Stomach (tissue), 9 donors: ENCODE measurements around the gene NRG2. TPM values are rescaled to one million over a fixed set of nuclear protein-coding genes. Genes with fewer than 3 reads are reported as not detected.

Experiments used
- DNase-seq, 2 donors: peaks; one replicate each; pipeline versions ENCODE4 v3.0.0 to v3.0.0-alpha.2; 2013 to 2019
- H3K27ac ChIP-seq, 5 donors: fragments of 200-600 bp in 4 of 5; sonication (generic) in 4 of 5; one replicate each; pipeline ENCODE4 v1.5.1; 2013 to 2019; ENCODE audit warnings: mild to moderate bottlenecking in 1 of 5, moderate library complexity in 1 of 5
- H3K27me3 ChIP-seq, 3 donors: fragments of 200-600 bp; sonication (generic); one replicate each; pipeline ENCODE4 v1.5.1; 2017 to 2019; ENCODE audit warnings: mixed run types in 1 of 3
- H3K36me3 ChIP-seq, 4 donors: fragments of 200-600 bp; sonication (generic); 1 replicate in 3 of 4; 2 replicates in 1 of 4; pipeline ENCODE4 v1.5.1; 2016 to 2019
- H3K4me1 ChIP-seq, 4 donors: fragments of 200-600 bp; sonication (generic); one replicate each; pipeline ENCODE4 v1.5.1; 2016 to 2019
- H3K4me3 ChIP-seq, 4 donors: fragments of 200-600 bp; sonication (generic) in 3 of 4; one replicate each; pipeline ENCODE4 v1.5.1; 2016 to 2019; ENCODE audit warnings: mild to moderate bottlenecking in 1 of 4
- H3K9me3 ChIP-seq, 4 donors: fragments of 200-600 bp; sonication (generic); one replicate each; pipeline ENCODE4 v1.5.1; 2016 to 2019
- CTCF ChIP-seq, 7 experiments: fragments of 450-650 bp in 4 of 7; fragments of 200-600 bp in 3 of 7; sonication (generic) in 3 of 7; IDR thresholded peaks; one replicate each; pipeline ENCODE4 v1.5.1; 2016 to 2019; ENCODE audit warnings: antibody characterized with exemption in 7 of 7, control low read depth in 2 of 7, mild to moderate bottlenecking in 1 of 7
- EP300 ChIP-seq: sonication (generic); formaldehyde crosslinking; IDR thresholded peaks from one replicate; pipeline ENCODE4 v1.6.1; 2017; ENCODE audit warnings: antibody characterized with exemption
- POLR2A ChIP-seq, 4 donors: fragments of 450-650 bp; IDR thresholded peaks; one replicate each; pipeline ENCODE4 v1.6.1; 2016; ENCODE audit warnings: antibody characterized with exemption in 4 of 4, control low read depth in 2 of 4, mild to moderate bottlenecking in 1 of 4, moderate library complexity in 1 of 4
- POLR2AphosphoS5 ChIP-seq, 3 donors: sonication (generic); formaldehyde crosslinking; IDR thresholded peaks; one replicate each; pipeline ENCODE4 v1.6.1; 2016; ENCODE audit warnings: antibody characterized with exemption in 3 of 3
- WGBS, 5 donors: extraction: QIAGEN DNeasy Blood & Tissue Kit in 3 of 5; methylation state at CpG; one replicate each; pipeline versions ENCODE4 v1.1.5 to v1.1.7; 2013 to 2018; 5-methylcytosine and 5-hydroxymethylcytosine counted together
- intact Hi-C: fragments of 100-400 bp; cut with DNase I; formaldehyde crosslinking; loops from one replicate; pipeline ENCODE4 v1.15.1; 2023; ENCODE audit warnings: low total_unique reads
- polyA plus RNA-seq, 3 donors: library from polyadenylated mRNA; stranded (reverse); fragments of 200-250 nt; gene quantifications; one replicate each; pipeline ENCODE4 v1.2.3, GENCODE V29; 2013
- total RNA-seq, 5 donors: library from RNA; depleted of rRNA; stranded (reverse); fragments of >200 nt; gene quantifications; one replicate each; pipeline versions ENCODE4 v1.1.0 to v1.2.3, GENCODE V29; 2014 to 2016
- donor health status: healthy with polysubstance abuse.
- donor health status: Bipolar disorder and iron deficiency.
- donor health status: healthy.

The NRG2 gene
- total and polyA plus RNA-seq, 8 donors, result 0.25 to 22.2 (median 1.2) TPM; not detected in 1

DNA sequence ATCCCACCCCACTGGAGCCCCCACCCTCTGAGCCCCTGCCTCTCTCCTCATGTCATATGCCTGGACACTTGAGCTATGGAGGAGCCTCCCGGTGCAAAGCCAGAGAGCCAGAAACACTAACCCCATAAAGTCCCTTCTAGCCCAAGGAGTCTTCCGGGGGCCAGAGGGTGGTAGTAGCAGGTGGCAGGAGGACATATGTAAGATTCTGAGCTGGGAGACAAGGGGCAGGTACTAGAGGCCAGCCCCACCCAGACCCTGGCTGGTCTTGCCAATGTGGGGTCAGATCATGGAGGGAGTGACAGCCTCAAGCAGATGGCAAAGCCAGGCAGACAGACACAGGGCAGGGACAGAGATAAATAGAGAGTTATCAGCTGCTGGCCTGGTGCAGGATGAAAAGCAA, 184.1 kb downstream of the NRG2 start:
- TF ChIP-seq CTCF (IDR thresholded peaks at IDR 0.05) (no peak), POLR2AphosphoS5 (IDR thresholded peaks at IDR 0.05) (no peak), POLR2A (IDR thresholded peaks at IDR 0.05) (no peak), EP300 (no peak)
- Histone ChIP-seq H3K36me3 (no peaks in the 10 kb centered on the region), H3K27ac (no peak overlapping the region), H3K9me3 (no peaks in the 10 kb centered on the region), H3K4me3 (no peak overlapping the region), H3K27me3 (no peaks in the 10 kb centered on the region), H3K4me1 (peaks cover 0 to 19% (median 8%) of the 10 kb centered on the region in 4 donors)
- no peak for DNase-seq
- 76 to 90% (median 88%) methylated on average over 2 of the region's 2 CpGs for WGBS, 5 donors
- intact Hi-C loops, result no loop called here

DNA sequence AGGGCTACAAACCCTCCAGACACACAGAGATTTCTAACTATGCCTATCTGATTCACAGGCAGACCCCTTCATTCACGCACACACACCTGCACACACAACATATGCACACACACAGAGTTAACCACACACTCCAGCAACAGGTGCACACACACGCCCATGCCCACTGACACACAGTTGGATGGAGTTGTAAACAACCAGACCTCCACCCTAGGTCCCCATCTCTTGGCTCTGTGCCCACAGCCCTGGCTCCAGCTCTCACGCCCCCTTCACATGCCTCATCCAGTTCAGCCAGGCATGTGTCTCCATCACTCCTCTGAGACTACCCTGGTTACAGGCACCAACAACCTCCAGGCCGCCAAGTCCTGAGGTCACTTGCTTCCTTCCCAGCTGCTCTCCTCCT, 186.4 kb downstream of the NRG2 start:
- no peaks in the 10 kb centered on the region for H3K9me3 ChIP-seq
- intact Hi-C loops, result no loop called here
- no peak for TF ChIP-seq POLR2A (IDR thresholded peaks at IDR 0.05)
- no peak for TF ChIP-seq POLR2AphosphoS5 (IDR thresholded peaks at IDR 0.05)
- 78 to 87% (median 84%) methylated on average over 4 of the region's 4 CpGs for WGBS, 5 donors
- H3K27ac ChIP-seq, result no peak overlapping the region
- no peaks in the 10 kb centered on the region for H3K4me1 ChIP-seq
- no peaks in the 10 kb centered on the region for H3K27me3 ChIP-seq
- no peak overlapping the region for H3K4me3 ChIP-seq
- peaks cover 0 to 12% (median 0%) of the 10 kb centered on the region in 4 donors for H3K36me3 ChIP-seq
- no peak for DNase-seq

DNA sequence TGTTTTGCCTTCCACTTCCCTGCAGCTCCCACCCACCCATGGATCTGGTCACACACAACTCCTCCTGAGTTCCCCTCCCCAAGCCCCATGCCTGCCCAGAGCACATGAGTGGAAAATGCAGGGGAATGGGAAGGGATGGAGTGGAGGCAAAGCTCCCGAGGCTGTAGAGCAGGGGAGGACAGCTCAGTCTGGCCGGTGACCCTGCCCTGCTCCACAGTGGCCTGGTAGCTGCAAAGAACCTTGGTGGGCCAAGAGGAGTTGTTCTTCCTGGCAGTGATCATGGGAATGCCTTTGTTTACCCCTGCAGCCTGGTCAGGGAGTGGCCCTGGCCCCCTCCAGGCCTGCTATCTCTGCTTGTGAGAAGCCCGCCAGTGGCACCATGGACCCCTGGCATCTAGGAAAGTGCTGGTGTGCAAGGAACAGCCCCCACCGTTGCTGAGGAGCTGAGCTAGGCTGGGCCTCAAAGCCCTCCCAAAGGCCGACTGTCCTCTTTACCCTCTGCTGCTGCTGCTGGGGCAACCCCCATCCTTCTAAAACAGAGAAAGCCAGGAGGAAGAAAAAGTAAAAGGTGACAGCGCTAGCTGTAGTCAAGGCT, 187.1 kb downstream of the NRG2 start:
- Histone ChIP-seq H3K36me3 (peaks cover 0 to 18% (median 0%) of the 10 kb centered on the region in 4 donors), H3K27ac (no peak overlapping the region), H3K9me3 (no peaks in the 10 kb centered on the region), H3K4me1 (no peaks in the 10 kb centered on the region), H3K4me3 (no peak overlapping the region), H3K27me3 (no peaks in the 10 kb centered on the region)
- no peak for DNase-seq
- intact Hi-C loops, result no loop called here
- 81 to 87% (median 84%) methylated on average over 6 of the region's 6 CpGs for WGBS, 5 donors
- no peak for TF ChIP-seq EP300
- TF ChIP-seq POLR2AphosphoS5 (IDR thresholded peaks at IDR 0.05), result no peak
- no peak for TF ChIP-seq POLR2A (IDR thresholded peaks at IDR 0.05)

GRCh38 chr5:139855451-139855850, 187.6 kb downstream of the NRG2 start:
- intact Hi-C loops, result no loop called here
- DNase-seq, result no peak
- WGBS, 5 donors, result 86 to 95% (median 90%) methylated on average over 6 to 8 of the region's 8 CpGs

GRCh38 chr5:139854953-139855352, 188.1 kb downstream of the NRG2 start:
- TF ChIP-seq CTCF (IDR thresholded peaks at IDR 0.05) (no peak), POLR2AphosphoS5 (IDR thresholded peaks at IDR 0.05) (no peak), EP300 (no peak), POLR2A (IDR thresholded peaks at IDR 0.05) (no peak)
- no peak for DNase-seq
- H3K9me3 ChIP-seq, result no peaks in the 10 kb centered on the region
- no peaks in the 10 kb centered on the region for H3K27me3 ChIP-seq
- intact Hi-C loops, result no loop called here
- no peak overlapping the region for H3K27ac ChIP-seq
- H3K4me3 ChIP-seq, result no peak overlapping the region
- no peaks in the 10 kb centered on the region for H3K4me1 ChIP-seq
- 91 to 97% (median 93%) methylated on average over 5 of the region's 5 CpGs for WGBS, 5 donors
- H3K36me3 ChIP-seq, result peaks cover 0 to 19% (median 0%) of the 10 kb centered on the region in 4 donors

More at GRCh38 chr5:139855451-139855850, 187.6 kb downstream of the NRG2 start:
- H3K36me3 ChIP-seq, result peaks cover 0 to 19% (median 0%) of the 10 kb centered on the region in 4 donors
- no peaks in the 10 kb centered on the region for H3K27me3 ChIP-seq
- TF ChIP-seq EP300, result no peak
- TF ChIP-seq POLR2AphosphoS5 (IDR thresholded peaks at IDR 0.05), result no peak
- TF ChIP-seq POLR2A (IDR thresholded peaks at IDR 0.05), result no peak
- TF ChIP-seq CTCF (IDR thresholded peaks at IDR 0.05), result no peak
- H3K27ac ChIP-seq, result no peak overlapping the region
- no peaks in the 10 kb centered on the region for H3K9me3 ChIP-seq
- no peaks in the 10 kb centered on the region for H3K4me1 ChIP-seq
- H3K4me3 ChIP-seq, result no peak overlapping the region
